ENCODE results near the gene KCNJ13.

- TF ChIP-seq RAD21 (IDR thresholded peaks at IDR 0.05) (no peak), CTCF (IDR thresholded peaks at IDR 0.05; ENCODE audit: low read depth, low read length, missing input control) (no peak), TAF1 (conservative IDR thresholded peaks at IDR 0.05) (no peak), SP1 (IDR thresholded peaks at IDR 0.05) (no peak)
- TF ChIP-seq, protein P1, sequence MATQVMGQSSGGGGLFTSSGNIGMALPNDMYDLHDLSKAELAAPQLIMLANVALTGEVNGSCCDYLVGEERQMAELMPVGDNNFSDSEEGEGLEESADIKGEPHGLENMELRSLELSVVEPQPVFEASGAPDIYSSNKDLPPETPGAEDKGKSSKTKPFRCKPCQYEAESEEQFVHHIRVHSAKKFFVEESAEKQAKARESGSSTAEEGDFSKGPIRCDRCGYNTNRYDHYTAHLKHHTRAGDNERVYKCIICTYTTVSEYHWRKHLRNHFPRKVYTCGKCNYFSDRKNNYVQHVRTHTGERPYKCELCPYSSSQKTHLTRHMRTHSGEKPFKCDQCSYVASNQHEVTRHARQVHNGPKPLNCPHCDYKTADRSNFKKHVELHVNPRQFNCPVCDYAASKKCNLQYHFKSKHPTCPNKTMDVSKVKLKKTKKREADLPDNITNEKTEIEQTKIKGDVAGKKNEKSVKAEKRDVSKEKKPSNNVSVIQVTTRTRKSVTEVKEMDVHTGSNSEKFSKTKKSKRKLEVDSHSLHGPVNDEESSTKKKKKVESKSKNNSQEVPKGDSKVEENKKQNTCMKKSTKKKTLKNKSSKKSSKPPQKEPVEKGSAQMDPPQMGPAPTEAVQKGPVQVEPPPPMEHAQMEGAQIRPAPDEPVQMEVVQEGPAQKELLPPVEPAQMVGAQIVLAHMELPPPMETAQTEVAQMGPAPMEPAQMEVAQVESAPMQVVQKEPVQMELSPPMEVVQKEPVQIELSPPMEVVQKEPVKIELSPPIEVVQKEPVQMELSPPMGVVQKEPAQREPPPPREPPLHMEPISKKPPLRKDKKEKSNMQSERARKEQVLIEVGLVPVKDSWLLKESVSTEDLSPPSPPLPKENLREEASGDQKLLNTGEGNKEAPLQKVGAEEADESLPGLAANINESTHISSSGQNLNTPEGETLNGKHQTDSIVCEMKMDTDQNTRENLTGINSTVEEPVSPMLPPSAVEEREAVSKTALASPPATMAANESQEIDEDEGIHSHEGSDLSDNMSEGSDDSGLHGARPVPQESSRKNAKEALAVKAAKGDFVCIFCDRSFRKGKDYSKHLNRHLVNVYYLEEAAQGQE (IDR thresholded peaks at IDR 0.05): no peak
- TF ChIP-seq, protein P2, sequence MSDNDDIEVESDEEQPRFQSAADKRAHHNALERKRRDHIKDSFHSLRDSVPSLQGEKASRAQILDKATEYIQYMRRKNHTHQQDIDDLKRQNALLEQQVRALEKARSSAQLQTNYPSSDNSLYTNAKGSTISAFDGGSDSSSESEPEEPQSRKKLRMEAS (IDR thresholded peaks at IDR 0.05): no peak
- TF ChIP-seq, protein P3, sequence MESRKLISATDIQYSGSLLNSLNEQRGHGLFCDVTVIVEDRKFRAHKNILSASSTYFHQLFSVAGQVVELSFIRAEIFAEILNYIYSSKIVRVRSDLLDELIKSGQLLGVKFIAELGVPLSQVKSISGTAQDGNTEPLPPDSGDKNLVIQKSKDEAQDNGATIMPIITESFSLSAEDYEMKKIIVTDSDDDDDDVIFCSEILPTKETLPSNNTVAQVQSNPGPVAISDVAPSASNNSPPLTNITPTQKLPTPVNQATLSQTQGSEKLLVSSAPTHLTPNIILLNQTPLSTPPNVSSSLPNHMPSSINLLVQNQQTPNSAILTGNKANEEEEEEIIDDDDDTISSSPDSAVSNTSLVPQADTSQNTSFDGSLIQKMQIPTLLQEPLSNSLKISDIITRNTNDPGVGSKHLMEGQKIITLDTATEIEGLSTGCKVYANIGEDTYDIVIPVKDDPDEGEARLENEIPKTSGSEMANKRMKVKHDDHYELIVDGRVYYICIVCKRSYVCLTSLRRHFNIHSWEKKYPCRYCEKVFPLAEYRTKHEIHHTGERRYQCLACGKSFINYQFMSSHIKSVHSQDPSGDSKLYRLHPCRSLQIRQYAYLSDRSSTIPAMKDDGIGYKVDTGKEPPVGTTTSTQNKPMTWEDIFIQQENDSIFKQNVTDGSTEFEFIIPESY (IDR thresholded peaks at IDR 0.05): no peak
Measured at GRCh38 chr2:232794981-232795380, 18.6 kb upstream of the KCNJ13 start.
